ENCODE results near the gene GRIN1.

DNA sequence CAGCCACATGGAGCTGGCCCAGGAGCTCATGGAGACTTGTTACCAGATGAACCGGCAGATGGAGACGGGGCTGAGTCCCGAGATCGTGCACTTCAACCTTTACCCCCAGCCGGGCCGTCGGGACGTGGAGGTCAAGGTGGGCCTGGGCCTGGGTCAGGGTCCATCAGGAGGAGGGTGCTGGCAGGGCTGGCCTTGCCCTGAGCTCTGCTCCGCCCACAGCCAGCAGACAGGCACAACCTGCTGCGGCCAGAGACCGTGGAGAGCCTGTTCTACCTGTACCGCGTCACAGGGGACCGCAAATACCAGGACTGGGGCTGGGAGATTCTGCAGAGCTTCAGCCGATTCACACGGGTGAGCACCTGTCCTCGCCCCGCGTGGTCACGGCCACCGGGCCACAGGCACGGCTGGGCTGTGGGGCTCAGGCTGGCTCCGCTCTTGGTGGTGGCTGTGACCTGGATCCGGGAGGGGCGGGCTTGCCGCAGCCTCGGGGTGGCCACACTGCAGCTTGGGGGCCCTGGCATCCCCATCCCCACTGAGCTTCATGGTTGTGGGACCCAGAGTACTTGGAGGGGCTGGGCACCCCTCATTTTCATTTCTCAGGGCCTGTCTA lies 31.5 kb upstream of the GRIN1 start:
- TF ChIP-seq, protein P1, sequence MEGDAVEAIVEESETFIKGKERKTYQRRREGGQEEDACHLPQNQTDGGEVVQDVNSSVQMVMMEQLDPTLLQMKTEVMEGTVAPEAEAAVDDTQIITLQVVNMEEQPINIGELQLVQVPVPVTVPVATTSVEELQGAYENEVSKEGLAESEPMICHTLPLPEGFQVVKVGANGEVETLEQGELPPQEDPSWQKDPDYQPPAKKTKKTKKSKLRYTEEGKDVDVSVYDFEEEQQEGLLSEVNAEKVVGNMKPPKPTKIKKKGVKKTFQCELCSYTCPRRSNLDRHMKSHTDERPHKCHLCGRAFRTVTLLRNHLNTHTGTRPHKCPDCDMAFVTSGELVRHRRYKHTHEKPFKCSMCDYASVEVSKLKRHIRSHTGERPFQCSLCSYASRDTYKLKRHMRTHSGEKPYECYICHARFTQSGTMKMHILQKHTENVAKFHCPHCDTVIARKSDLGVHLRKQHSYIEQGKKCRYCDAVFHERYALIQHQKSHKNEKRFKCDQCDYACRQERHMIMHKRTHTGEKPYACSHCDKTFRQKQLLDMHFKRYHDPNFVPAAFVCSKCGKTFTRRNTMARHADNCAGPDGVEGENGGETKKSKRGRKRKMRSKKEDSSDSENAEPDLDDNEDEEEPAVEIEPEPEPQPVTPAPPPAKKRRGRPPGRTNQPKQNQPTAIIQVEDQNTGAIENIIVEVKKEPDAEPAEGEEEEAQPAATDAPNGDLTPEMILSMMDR (IDR thresholded peaks at IDR 0.05), result no peak
- no peak for TF ChIP-seq POLR2A (IDR thresholded peaks at IDR 0.05)
